Stimulated activated CD8-positive, alpha-beta memory T cell treated with anti-CD3 and anti-CD28 coated beads, Interleukin-12 subunit alpha, Interleukin-12 subunit beta, amount 100 ng/mL, for 24 hours (primary cell): ENCODE data around the gene ATG2B.
"Not testable (repeated sequence)": the region's sequence is repeated elsewhere in the genome, so short reads cannot be mapped to it uniquely, and the experiment has no call there.

ENCODE experiments used
- DNase-seq: peaks from one replicate; pipeline ENCODE4 v3.0.0-alpha.2; 2020; ENCODE audit errors: extremely low read depth

ATG2B gene

DNA sequence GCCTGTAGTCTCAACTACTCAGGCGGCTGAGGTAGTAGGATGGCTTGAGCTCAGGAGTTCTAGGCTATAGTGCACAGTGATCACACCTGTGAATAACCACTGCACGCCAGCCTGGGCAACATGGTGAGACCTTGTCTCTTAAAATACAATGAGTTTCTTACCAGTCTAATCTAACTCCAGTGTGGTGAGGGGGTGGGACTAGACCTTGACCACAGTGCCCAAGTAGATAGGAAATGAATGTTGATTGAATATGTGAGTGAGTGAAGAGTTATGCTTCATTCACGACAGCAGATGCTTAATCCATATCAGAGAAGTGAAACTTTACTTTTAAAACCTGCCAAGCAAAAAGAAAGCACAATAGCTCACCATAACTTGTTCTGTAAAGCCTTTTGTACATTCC, 17.6 kb upstream of the ATG2B start:
- DNase-seq, result no peak

DNA sequence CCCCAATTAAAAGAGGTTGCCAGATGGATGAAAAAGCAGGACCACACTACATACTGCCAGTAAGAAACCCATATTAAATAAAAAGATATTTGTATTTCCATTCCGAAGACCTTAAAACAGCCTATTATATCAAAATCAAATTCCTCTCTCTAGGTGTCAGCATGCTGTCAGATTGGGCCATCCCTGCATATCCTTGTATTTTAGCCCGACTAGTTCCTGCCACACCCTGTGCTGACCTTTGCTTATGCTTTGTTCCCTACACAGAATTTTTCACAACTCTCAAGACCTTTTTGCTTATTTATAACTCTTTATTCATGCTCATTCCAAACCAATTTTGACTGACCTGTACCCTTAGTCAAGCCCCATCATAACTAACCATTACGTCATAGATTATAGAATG, 13.0 kb upstream of the ATG2B start:
- no peak for DNase-seq

- DNase-seq, result no peak
These were observed 10.4 kb upstream of the ATG2B start for GRCh38 chr14:96373538-96373937.

DNA sequence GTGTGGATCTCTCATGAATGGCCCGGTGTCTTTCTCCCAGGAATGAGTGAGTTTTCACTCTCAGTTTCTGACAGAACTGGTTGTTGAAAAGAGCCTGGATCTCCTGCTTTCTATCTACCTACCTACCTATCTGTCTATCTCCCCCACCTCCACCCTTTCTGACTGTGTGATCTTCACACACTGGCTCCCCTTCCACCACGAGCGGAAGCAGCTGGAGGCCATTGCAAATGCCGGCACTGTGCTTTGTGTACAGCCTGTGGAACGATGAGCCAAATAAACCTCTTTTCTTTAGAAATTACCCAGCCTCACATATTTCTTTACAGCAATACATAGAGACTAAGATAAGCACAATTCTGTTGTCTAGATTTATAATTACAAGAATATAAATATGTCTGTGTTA, 7.4 kb upstream of the ATG2B start:
- DNase-seq, result no peak

DNA sequence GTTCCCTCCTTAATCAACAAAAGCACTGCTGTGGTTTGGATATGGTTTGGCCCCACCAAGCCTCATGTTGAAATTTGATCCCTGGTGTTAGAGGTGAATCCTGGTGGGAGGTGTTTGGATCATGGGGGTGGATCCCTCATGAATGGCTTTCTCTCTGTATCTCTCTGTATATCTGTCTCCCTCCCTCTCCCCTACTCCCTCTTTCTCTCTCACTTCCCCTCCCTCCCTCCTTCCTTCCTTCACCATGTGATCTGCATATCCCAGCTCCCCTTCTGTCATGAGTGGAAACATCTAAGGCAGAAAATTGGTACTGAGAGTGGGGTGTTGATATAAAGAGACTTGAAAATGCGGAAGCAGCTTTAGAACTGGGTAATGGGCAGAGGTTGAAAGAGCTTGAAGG, 5.4 kb upstream of the ATG2B start:
- DNase-seq, result no peak

DNA sequence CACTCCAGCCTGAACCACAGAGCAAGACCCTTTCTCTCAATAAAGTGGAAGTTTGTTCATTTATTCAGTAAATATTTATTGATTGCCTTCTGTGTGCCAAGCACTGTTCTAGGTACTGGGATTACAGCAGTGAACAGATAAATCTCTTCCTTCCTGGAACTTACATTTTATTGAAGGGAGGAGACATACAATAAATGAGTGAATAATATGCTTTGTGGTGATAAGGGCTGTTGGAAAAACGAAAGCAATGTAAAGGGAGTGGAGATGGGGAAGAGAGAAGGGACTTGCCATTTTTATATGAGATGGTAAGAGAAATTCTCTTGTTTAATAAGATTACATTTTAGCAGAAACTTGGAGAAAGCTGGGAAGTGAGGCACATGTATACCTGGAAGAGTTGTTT, 1.8 kb upstream of the ATG2B start:
- no peak for DNase-seq

DNA sequence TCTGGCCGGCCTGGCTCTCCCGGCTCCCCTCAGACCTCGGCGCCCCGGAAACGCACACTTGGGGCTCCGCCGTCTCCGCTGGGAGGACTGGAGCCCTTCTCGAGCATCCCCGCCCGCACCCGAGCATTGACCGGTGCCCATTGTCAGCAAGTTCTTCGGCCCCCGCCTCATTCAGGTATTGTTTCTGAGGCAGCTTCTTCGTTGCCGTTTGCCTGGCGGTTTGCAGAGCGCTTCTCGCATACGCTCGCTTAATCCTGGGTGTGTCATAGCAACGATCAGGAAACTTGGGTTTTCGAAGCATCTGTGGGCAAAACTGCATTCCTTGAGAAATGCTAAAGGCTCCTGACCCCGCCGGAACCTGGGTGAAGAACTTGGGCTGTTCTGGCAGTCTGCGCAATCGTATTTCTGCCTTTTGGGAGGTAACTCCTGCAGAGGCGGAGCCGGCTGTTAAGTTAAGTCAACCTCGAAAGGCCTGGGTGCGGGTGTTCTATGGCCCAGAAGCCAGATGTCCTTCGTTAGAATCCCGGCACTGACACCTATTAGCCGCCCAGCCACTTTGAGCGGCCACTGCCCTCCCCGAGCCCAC, 703 bp upstream of the ATG2B start:
- DNase-seq, result no peak

- no peak for DNase-seq
These were observed 823 bp downstream of the ATG2B start for GRCh38 chr14:96362071-96362964.

DNA sequence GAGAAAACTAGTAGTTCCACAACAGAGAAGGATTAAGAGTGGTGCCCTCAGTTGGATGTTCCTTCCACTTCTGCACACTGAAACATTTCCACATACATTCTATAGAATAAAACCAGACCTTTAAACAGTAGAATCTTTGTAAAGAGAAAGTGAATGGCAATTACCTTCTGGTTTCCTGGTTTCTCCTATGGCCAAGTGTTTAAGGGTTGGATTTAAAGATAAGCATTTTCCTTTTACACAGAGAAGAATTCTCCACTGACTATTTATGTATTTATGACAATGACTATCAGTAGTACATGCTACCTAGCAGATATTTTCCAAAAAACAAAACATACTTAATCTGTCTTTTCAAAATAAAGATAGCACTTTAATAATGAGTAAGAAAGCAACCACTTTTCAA, 3.2 kb downstream of the ATG2B start:
- DNase-seq, result no peak

GRCh38 chr14:96357216-96357615, 5.9 kb downstream of the ATG2B start:
- no peak for DNase-seq

GRCh38 chr14:96354246-96354645, 8.9 kb downstream of the ATG2B start:
- DNase-seq, result no peak

DNA sequence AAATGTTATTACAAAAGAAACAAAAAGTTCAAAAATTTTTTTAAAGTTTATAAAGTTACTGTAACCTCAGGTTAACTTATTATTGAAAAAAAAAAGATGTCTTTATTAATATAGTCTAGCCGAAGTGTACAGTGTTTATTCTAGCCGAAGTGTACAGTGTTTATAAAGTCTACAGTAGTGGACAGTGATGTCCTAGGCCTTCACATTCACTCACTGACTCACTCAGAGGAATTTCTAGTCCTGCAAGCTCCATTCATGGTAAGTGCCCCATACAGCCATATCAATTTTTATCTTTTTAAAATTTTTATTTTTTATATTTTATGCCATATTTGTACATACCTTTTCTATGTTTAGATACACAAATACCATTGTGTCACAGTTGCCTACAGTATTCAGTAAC, 10.4 kb downstream of the ATG2B start:
- DNase-seq, result no peak

GRCh38 chr14:96351986-96352385, 11.2 kb downstream of the ATG2B start:
- no peak for DNase-seq

GRCh38 chr14:96349286-96350075, 13.7 kb downstream of the ATG2B start:
- DNase-seq, result no peak

GRCh38 chr14:96347957-96348356, 15.2 kb downstream of the ATG2B start:
- not testable (repeated sequence) for DNase-seq

- DNase-seq, result no peak
These were observed 17.5 kb downstream of the ATG2B start for GRCh38 chr14:96345669-96346068.

GRCh38 chr14:96341323-96341722, 21.8 kb downstream of the ATG2B start:
- DNase-seq, result no peak

DNA sequence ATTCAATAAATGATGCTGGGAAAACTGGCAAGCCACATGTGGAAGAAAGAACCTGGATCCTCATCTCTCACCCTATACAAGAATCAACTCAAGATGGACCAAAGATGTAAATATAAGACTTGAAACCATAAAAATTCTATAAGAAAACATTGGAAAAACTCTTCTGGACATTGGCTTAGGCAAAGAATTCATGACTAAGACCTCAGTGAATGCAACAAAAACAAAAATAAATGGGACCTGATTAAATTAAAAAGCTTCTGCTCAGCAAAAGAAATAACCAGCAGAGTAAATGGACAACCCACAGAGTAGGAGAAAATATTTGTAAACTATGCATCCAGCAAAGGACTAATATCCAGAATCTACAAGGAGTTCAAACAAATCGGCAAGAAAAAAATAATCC, 24.6 kb downstream of the ATG2B start:
- DNase-seq, result no peak

- no peak for DNase-seq
These were observed 38.9 kb downstream of the ATG2B start for GRCh38 chr14:96324219-96324618.

DNA sequence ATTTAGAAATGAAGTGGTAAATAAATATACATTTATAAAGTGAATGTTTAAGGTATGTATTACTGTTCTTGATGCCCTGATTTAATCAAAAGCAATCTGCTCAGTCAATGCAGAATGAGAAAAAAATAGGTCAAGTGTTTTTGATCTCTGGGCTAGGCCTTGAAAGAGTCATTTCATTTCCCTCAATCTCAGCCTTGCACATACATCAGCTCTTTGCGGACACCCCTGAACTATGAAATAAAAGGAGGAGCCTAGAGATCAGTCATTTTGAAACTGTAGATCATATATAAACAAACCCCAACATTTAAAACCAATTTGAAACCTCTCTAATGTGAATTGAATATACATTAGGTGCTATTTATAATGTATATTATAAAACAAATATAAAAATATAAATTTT, 42.5 kb downstream of the ATG2B start:
- no peak for DNase-seq

DNA sequence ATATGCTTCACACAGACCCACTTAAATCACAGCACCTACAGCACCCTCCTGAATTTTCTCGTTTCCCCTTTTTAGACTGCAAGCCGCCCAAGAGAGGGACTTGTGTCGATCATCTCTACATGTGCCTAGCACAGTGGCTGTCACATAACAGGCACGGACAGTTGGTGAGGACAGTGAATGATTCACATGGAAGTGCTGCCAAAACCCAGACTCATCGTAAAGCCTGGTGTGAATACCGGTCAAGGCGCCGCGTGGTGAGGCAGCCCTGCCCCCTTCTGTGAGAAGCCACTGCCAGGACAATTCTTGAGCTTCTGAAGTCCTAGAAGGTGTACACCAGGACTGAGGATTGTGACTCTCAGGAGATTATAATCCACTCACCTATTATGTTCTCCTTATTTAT, 44.3 kb downstream of the ATG2B start:
- DNase-seq, result no peak

DNA sequence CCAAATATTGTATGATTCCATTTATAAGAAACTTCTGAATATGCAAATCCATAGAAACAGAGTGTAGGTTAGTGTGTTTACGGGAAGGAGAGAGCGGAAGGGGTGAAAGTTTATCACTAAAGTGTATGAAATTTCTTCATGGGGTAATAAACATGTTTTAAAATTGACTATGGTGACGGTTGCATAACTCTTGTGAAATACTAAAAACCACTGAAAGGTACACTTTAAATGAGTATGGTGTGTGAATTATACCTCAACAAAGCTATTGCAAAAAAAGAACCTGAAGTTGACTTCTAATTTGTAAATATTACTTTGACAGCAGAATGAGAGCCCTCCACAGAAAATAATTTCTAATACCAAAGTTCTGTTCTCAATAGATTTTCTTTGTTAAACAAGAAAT, 47.1 kb downstream of the ATG2B start:
- no peak for DNase-seq

GRCh38 chr14:96310906-96311305, 52.2 kb downstream of the ATG2B start:
- DNase-seq, result no peak
